ENCODE measurements around the gene AGBL5. TPM values are rescaled to one million over a fixed set of nuclear protein-coding genes. Genes with fewer than 3 reads are reported as not detected.

Gene AGBL5
- total and polyA plus RNA-seq, 2 of the 13 experiments (the other 11 are each of a cell fraction or from before 2014, with no cell fraction given) = 55.9 to 73.3 TPM

GRCh38 chr2:27086724-27087593 is 35.5 kb downstream of the AGBL5 start, which contains the start of gene KHK (continued):
- TF ChIP-seq GMEB1 (CRISPR knock-in tag; IDR thresholded peaks at IDR 0.05; ENCODE audit: borderline replicate concordance) = peak; percentile 54; the same call in 1 of the 2 replicates
- TF ChIP-seq SP4 (CRISPR knock-in tag; IDR thresholded peaks at IDR 0.05) = peak; percentile 85
- no peak for TF ChIP-seq SKI (IDR thresholded peaks at IDR 0.05; ENCODE audit: partially characterized antibody)
- no peak for TF ChIP-seq ZNF512 (CRISPR knock-in tag; IDR thresholded peaks at IDR 0.05)
- TF ChIP-seq KAT7 (CRISPR knock-in tag; IDR thresholded peaks at IDR 0.05; ENCODE audit: borderline replicate concordance) = peak; percentile 78; the same call in 1 of the 2 replicates
- TF ChIP-seq ARID3A (IDR thresholded peaks at IDR 0.05; ENCODE audit: low read depth, low read length) = no peak
- 0 out of 2 replicates have a peak, but pooled peaks have one; percentile 36 for TF ChIP-seq ZNF512B (CRISPR knock-in tag; IDR thresholded peaks at IDR 0.05; ENCODE audit: borderline replicate concordance)
- no peak for TF ChIP-seq PLRG1 (conservative IDR thresholded peaks at IDR 0.05)
- no peak for TF ChIP-seq ZNF577 (CRISPR knock-in tag; IDR thresholded peaks at IDR 0.05; ENCODE audit: borderline replicate concordance, low read depth)
- no peak for TF ChIP-seq TCF7 (IDR thresholded peaks at IDR 0.05; ENCODE audit: low read depth)
- TF ChIP-seq MXD4 (CRISPR knock-in tag; IDR thresholded peaks at IDR 0.05) = peak; percentile 46
- TF ChIP-seq THAP11 (CRISPR knock-in tag; IDR thresholded peaks at IDR 0.05) = peak; percentile 13; the same call in 1 of the 2 replicates
- TF ChIP-seq ZNF530 (CRISPR knock-in tag; IDR thresholded peaks at IDR 0.05; ENCODE audit: low read depth) = 0 out of 2 replicates have a peak, but pooled peaks have one; percentile 14
- TF ChIP-seq RERE (CRISPR knock-in tag; IDR thresholded peaks at IDR 0.05; ENCODE audit: low read depth) = no peak; the same call in 1 of the 2 replicates

Data from HepG2 (cell line).